HG02759 (cell line): ENCODE data around the gene OSBPL1A.

Source experiments
- ATAC-seq: cut with Tn5 transposase; IDR thresholded peaks from one replicate; pipeline ENCODE4 v1.9.1; 2021; ENCODE audit warnings: mild to moderate bottlenecking, moderate library complexity; ENCODE audit not compliant: unreplicated experiment

Gene OSBPL1A

DNA sequence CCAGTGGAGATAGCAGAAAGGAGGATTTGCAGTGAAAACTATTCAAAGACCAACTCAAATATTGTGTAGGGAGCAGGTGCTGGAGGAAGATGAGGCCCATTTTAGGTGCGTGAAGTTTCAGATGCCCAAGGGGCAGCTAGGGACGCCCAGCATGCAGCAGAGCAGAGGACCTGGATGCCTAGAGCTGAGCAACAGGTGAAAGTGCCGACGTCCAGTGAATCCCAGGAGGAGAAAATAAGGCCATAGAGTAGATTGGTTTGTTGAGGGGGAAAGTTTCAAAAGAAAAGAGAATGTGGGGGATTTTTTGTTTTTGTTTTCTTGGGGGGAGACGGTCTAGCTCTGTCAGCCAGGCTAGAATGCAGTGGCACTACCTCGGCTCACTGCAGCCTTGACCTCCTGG, 53.1 kb downstream of the OSBPL1A start:
- no peak for ATAC-seq

DNA sequence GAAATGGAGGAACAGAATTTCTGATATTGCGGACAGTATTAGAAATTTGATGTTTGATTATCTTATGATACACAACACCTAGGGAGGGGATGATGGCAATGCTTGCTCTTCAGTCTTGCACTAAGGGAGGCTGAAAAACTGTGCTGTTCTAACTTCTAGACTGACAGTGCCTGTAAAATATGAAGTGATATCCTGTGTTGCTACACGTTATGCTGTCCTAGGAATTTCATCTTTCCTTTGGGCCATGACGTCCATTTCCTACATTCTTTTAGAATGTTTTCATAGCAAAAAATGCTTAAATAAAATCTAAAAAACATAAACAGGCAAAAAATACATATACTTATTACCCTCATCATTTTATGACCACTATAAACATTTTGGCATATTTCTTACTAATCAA, 55.3 kb downstream of the OSBPL1A start:
- ATAC-seq = no peak

DNA sequence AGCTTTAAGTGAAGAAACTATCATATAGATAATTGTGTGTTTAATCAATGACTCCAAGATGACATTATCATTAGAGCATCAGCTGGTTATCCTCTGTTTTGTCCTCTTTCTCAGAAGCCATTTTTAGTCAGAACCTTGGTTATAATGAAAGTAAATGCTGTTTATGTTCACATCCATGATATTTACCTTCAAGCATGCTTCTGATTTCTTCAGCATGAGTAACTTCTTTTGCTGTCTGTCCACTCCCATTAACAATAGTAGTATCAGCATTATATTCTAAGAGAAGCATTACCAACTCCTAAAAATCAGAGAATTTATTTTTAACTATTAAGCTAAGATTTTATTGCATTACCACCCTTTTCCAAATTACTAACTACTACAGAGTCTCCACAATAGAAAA, 56.3 kb downstream of the OSBPL1A start:
- ATAC-seq = no peak

DNA sequence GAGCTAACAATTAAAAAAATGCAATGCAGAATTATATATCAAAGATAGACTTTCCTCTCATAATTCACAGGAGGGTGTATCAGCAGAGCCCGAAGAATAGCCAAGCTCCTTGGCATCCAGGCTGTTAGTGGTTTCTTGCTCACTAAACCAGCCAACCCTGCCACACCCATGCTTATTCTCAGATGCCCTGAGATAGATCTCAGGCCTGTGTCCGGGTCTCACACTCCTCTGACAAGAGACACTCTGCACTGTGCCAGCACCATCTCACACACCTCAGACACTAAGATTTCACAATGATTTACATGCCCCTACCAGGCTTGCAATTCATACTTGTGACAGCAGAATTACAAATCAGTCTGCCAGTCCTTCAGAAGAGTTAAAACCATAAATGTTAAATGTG, 64.5 kb downstream of the OSBPL1A start:
- ATAC-seq = no peak

DNA sequence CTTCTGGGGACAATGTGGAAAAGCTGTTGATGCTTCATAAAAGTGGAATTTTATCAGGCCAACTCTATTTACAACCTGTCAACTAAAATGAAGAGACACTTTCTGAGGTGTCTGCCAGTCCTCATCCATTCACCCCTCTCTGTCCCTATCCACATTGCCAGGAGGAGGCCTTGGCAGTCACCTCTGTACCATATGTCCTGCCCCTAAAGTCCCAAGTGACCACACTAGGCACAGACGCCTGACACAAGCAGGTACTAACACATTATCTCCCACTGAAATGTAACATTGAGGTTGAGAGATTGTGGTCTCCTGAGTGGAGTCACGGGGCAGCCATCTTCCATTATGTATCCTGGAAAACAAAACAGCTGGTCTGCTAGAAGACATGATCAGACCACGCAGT, 71.4 kb downstream of the OSBPL1A start:
- no peak for ATAC-seq

DNA sequence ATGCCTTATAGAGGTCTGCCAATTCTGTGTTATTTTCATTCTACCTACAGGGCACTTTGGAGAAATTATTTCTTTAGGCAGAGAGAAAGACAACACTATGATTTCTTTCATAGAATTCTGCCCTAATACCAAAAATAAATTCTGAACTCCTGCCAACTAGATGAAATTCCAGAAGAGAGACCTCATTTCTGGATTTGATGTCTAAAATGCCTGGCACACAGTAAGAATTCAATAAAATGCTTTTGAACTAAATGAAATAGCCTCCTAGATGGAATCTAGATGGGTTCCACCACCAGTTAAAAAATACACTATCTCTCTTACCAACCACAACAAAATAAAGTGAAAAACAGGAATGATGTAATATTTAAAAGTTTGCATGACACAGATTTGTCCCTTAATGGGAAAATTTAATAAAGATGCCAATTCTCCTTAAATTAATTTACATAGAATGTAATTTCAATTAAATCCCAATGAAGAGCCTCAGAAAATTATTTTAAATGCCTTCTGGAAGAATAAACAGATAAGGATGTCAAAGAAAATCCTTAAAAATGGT, 75.0 kb downstream of the OSBPL1A start:
- no peak for ATAC-seq

DNA sequence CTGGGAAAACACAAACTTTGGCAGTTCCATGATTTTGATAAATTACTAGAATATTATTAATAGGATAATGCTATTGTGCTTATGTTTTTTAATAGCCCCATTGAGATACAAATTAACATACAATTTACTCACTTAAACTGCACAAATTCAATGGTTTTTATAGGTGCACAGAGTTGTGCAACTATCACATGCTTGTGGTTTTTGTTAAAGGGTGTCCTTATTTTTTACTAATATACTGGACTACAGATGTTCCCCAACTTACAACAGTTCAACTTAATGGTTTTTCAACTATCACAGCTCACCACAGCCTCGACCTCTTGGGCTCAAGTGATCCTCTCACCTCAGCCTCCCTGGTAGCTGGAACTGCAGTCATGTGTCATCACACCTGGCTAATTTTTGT, 76.6 kb downstream of the OSBPL1A start:
- ATAC-seq = no peak

DNA sequence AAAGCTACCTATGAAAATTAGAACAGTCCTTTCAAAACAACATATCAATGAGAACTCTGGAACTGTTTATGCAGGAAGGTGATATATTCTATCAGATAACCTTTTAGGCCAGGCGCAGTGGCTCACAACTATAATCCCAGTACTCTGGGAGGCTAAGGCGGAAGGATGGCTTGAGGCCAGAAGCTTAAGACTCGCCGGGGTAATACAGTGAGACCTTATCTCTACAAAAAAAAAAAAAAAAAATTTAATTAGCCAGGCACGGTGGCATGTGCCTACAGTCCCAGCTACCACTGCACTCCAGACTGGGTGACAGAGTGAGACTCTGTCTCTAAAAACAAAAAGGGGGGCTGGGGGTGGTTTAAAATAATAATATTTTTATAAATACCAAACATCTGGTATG, 77.9 kb downstream of the OSBPL1A start:
- ATAC-seq = no peak

DNA sequence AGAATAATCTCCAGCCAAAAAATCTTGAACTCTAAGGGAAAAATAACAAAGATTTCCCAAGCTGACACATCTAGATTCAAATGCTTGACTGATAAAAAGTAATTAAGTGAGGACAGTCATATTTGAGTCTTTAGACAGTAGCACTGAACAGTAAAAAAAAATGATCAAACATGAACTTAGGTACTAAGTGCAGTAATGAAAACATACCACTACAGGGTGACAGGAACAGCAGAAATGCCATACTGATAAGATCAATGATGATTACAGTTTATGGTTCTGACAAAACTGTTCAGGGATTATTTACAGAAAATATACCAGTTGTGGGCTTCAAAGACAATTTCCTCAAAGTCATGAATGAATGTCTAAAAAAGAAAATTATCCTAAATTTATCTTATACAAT, 80.3 kb downstream of the OSBPL1A start:
- no peak for ATAC-seq

DNA sequence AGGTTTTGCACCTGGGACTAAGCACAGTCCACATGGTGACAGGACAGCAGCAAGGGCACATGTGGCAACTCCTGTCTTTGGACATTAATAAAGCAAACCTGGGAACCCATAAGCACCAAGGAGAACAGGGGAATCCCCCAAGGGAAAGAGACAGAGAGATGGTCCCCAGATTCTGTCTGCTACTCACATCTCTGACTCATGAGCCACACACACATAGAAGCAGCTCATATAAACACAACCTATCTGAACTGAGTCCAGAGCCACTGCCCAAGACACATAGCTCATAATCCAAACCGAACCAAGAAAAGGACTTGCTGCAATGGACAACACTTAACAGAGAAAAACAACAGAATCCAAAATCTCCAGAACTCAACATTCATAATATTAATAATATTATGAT, 82.5 kb downstream of the OSBPL1A start:
- ATAC-seq = no peak

DNA sequence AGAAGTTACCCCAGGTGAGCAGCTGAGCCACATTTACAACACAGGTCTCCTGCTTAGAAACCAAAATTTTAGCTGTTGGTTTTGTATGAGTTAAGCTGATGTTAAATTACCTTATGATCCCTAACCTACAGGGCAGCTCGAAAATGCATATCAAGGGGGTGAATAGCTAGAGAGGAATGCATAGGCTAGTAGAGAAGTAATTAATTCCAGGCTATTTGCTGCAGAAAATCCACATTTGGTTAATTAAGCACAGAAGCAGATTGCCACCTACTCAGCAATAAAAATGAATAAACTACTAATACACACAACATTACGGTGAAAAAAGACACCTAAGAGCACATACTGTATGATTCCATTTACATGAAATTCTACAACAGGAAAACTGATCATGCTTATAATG, 91.4 kb downstream of the OSBPL1A start:
- ATAC-seq = no peak

DNA sequence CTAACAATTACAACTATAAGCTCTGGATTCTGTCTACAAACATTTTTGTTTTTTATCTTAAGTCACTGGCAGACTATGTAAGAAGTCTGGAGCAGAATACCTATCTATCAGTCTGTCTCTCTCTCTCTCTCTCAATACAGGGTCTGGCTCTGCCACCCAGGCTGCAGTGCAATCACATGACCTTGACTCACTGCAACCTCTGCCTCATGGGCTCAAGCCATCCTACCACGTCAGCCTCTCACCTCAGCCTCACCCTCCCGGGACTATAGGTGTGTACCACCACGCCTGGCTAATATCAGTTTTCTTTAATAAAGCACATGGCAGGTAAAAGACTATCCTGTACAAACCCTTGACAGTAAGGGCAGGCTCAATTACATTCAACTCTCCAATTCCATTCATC, 96.9 kb downstream of the OSBPL1A start:
- no peak for ATAC-seq

DNA sequence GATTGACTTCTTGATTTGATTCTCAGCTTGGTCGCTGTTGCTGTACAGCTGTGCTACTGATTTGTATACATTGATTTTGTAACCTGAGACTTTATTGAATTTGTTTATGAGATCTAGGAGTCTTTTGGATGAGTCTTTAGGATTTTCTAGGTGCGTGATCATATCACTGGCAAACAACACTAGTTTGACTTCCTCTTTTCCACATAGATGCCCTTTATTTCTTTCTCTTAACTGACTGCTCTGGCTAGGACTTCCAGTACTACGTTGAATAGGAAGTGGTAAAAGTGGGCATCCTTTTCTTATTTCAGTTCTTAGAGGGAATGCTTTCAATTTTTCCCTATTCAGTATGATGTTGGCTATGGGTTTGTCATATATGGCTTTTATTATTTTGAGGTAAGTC, 101.3 kb downstream of the OSBPL1A start:
- ATAC-seq = no peak

DNA sequence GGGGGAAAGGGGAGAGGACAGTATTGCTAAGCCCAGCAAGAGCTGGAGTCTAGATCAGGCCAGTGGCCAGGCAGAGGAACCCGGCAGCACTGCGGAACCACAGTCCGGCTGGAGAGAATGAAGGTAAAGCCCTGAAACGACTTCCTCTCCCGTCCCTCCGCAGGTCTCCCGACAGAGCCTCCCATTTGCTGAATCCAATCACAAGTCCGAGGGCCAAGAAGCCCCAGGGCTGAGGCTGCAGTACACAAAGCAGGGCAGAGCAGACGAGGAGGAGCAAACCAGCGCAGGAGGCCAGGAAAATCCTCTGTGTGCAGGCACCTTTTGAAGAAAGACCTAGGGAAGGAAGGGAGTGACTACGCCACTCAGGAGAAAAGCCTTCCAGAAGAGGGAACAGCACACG, 104.4 kb downstream of the OSBPL1A start:
- ATAC-seq = no peak

DNA sequence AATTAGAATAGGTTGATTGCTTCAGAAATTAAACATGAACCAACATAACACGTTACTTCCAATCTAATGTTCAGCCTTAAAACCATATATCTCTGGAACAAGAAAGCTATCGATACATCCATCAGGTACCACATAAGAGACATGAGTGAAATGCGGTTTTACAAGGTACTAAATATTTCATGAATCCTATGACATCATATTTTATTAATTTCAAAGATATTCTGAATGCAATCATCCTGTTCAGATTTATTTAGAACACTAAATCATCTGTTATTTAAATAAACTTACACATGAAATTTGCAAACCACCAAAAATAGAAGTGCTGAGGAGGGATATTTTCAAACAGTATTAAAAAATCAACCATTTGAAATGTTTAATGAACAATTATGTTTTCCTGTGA, 119.0 kb downstream of the OSBPL1A start:
- ATAC-seq = no peak

DNA sequence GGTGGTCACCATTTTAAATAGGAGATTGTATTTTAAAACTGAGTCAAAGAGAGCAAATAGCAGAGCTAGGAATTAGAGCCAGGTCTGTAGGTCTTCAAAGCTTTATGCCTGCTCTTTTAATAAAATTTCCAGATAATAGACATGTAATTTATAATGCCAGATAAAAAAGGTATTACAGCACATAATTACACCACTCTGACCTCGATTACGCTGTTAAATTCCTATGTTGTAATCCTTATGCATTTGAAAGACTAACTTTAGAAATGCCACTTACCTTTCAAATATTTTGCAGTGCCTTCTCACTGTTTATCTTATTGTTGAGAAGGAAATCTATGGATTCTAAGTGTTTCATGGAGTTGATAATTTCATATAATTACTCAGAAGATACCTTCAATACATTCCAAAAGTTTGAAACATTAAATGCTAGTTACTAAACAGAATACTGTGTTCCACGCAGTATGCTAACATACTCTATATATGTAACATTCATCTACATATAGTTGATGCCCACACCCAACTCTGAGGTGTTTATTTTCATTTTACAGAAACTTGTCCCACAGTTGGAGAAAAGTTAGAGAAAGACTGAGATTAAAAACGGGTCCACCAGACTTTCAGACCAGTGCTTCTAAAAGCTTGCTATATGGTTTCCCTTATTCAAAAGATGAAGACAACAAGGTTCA, 120.0 kb downstream of the OSBPL1A start:
- no peak for ATAC-seq

DNA sequence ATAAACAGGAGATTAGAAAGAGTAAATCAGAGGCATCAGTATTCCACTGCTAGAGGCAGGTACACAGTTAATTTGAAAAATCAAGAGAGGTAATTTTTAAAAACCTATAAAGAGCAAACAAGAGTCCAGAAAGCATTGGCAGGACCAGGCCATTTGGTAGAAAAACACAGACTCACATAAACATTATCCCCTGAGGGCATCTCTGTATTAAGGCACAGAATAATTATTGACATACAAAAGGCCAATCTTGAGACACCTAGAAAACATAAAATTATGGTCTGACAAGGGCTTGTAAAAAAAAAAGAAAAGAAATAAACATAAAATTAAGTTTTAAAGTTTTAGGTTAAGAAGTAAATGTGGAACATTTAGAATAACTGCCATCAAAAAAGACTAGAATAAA, 120.6 kb downstream of the OSBPL1A start:
- ATAC-seq = no peak

DNA sequence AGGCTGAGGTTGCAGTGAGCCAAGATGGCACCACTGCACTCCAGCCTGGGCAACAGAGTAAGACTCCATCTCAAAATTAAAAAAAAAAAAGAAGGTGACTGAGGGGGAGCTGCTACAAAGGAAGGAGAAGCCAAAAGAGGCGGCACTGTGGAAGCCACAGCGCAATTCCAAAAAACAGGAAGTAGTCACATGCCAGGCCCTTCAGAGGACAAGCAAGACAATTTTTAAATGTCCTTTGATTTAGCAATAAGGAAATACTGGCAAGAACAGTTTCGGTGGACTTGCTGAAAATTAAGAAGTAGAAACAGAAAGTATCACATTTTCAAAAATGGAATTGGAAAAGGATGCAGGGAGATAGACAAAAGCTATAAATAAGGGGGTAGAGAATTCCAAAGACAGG, 122.8 kb downstream of the OSBPL1A start:
- ATAC-seq = no peak

DNA sequence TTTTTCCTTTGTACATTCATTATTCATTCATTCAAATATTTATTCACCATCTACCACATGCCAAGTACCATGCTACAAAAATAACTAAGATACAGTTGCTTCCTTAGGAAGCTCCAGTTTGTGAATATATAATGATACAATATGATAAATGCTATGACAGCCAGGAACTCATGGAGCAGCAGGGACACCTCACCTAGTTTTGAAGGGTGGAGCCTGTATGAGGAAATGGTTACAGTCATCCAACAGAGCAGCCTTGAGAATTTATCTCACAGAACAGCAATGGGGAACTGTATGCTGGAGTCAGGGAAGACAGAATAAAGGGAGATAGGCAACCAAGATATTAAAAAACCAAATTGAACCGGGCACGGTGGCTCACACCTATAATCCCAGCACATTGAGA, 124.0 kb downstream of the OSBPL1A start:
- no peak for ATAC-seq

DNA sequence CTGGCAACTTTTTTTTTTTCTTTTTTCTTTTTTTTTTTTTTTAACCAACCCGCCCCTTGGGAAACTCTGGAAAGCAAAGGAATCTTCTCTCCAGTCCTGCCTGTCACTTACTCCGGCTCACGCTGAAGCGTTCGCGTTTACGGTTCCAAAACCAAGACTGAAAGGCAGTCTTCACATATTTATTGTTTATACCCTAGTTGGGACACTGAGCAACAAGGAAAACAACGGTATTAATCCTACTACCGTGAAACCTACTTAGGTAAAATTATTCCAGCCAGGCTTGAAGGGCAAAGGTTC, 125.4 kb downstream of the OSBPL1A start:
- no peak for ATAC-seq

DNA sequence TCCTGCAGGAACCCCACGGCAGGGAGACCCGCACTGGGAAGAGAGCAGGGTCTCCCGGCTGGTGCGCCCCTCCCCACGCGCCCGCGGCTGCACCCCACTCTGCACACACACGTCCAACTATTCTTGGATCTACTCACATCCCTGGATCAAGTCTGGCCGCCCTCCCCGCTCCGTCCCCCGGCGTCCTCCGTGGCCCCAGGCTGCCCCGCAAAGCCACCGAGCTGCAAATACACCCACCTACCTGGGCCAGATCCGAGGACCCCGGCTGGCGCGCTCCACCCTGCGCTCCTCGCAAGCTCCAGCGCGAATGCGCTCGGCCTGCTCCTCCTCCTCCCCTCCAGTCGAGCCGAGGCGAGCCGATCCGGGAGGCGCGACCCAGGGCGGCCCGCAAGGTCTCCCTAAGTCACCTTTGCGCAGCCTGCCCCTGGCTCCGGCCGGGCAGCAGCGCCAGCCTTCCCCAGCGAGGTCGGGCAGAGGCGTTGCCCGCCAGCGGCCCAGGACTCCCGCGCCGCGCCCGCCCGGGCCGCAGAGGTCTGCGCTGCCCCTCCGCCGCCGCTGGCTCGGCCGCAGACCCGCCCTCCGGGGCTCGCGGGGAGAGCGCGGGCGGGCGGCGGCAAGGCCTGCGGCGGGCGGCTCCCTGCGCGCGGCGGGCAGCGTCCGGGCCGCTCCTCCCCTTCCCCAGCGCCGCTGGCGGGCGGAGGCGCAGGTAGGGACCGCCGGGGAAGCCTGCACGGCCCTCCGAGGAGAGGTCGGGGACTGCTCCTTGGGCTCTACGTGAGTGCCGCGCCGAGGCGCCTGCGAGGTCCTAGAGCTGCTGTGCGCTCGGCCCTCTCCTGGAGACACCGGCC, 126.0 kb downstream of the OSBPL1A start:
- peak; percentile 54 for ATAC-seq

DNA sequence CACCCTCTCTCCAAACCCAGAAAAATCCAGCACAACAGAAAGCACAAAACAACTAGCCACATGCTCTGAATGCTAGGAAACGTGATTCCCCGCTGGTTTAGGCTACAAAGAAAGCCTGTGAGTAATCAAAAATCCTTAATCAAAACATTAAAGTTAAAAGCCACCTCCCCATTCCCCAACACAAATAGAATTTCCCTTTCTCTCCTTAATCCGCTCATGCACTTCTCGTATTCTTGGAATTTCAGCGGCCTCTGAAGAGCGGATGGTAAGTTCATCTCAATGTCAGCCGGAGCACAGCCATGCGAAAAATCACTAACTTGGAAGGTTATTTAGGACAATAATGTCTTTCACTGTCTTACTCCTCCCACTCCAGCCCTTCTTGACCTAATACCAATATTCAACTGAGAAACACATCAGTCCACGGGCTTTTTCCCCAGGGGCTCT, 126.7 kb downstream of the OSBPL1A start:
- ATAC-seq = no peak
